Neural cell (in vitro differentiated cells): ENCODE results near the gene ABCA8.

ENCODE experiments used
- CTCF ChIP-seq: fragments of 450-650 bp; IDR thresholded peaks from 2 replicates; pipeline ENCODE4 v1.5.1; 2014; ENCODE audit warnings: antibody characterized with exemption, mild to moderate bottlenecking, moderate library complexity; ENCODE audit not compliant: poor library complexity, severe bottlenecking
- SMC3 ChIP-seq: fragments of 450-650 bp; conservative IDR thresholded peaks from 2 replicates; pipeline ENCODE4 v1.6.1; 2014; ENCODE audit warnings: antibody characterized with exemption, mild to moderate bottlenecking, moderate library complexity; ENCODE audit not compliant: poor library complexity

GRCh38 chr17:68910251-68910705 is 44.9 kb downstream of the ABCA8 start:
- TF ChIP-seq CTCF, result no peak
- TF ChIP-seq SMC3, result no peak
